ENCODE measurements around the gene PKP1.
"Not testable (repeated sequence)": the region's sequence is repeated elsewhere in the genome, so short reads cannot be mapped to it uniquely, and the experiment has no call there.

DNA sequence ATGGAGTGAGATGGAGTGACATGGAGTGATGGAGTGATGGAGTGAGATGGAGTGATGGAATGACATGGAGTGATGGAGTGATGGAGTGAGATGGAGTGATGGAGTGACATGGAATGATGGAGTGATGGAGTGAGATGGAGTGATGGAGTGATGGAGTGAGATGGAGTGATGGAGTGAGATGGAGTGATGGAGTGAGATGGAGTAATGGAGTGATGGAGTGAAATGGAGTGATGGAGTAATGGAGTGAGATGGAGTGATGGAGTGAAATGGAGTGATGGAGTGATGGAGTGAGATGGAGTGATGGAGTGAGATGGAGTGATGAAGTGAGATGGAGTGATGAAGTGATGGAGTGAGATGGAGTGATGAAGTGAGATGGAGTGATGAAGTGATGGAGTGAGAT is 25.2 kb upstream of the PKP1 start:
- TF ChIP-seq, protein P1, sequence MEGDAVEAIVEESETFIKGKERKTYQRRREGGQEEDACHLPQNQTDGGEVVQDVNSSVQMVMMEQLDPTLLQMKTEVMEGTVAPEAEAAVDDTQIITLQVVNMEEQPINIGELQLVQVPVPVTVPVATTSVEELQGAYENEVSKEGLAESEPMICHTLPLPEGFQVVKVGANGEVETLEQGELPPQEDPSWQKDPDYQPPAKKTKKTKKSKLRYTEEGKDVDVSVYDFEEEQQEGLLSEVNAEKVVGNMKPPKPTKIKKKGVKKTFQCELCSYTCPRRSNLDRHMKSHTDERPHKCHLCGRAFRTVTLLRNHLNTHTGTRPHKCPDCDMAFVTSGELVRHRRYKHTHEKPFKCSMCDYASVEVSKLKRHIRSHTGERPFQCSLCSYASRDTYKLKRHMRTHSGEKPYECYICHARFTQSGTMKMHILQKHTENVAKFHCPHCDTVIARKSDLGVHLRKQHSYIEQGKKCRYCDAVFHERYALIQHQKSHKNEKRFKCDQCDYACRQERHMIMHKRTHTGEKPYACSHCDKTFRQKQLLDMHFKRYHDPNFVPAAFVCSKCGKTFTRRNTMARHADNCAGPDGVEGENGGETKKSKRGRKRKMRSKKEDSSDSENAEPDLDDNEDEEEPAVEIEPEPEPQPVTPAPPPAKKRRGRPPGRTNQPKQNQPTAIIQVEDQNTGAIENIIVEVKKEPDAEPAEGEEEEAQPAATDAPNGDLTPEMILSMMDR (optimal IDR thresholded peaks at IDR 0.05 in 1 of 3, IDR thresholded peaks at IDR 0.05 in 1 of 3, conservative IDR thresholded peaks at IDR 0.05 in 1 of 3; ENCODE audit: extremely low read depth in 1 of 3, insufficient read depth in 2 of 3, low read length in 3 of 3), result not testable (repeated sequence)
- not testable (repeated sequence) for TF ChIP-seq EZH2 (IDR thresholded peaks at IDR 0.05; ENCODE audit: low read length)
